ENCODE data around the gene NUSAP1.

DNA sequence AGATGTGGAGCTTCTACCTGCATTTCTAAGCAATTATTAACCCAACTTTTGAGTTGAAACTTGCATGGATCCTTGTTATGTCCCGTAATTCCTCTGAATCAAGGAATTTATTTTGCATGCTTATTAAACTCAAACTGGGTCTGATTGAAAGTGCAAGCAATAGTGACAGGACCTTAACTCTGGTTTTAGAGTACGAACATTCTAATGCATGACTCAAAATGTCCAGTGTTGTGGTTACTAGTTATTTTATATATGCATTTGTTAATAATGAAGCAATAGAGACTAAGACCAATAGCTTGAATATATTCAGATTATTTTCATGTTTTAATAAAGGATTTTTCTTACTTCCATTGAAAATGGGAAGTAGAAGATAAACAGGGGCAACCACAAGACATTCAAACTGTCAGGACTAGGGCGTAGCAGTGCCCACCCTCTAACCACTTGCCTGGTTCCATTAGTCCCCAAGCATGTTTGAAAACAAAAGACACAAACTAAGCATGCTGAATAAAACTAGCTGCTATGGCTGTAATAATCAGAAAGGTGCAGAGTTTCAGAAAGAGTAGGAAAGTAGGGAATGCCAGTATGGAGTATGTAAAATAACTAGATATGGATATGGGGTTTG is 28.4 kb upstream of the NUSAP1 start:
- TF ChIP-seq, protein P1, sequence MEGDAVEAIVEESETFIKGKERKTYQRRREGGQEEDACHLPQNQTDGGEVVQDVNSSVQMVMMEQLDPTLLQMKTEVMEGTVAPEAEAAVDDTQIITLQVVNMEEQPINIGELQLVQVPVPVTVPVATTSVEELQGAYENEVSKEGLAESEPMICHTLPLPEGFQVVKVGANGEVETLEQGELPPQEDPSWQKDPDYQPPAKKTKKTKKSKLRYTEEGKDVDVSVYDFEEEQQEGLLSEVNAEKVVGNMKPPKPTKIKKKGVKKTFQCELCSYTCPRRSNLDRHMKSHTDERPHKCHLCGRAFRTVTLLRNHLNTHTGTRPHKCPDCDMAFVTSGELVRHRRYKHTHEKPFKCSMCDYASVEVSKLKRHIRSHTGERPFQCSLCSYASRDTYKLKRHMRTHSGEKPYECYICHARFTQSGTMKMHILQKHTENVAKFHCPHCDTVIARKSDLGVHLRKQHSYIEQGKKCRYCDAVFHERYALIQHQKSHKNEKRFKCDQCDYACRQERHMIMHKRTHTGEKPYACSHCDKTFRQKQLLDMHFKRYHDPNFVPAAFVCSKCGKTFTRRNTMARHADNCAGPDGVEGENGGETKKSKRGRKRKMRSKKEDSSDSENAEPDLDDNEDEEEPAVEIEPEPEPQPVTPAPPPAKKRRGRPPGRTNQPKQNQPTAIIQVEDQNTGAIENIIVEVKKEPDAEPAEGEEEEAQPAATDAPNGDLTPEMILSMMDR (IDR thresholded peaks at IDR 0.05; ENCODE audit: low read depth, low read length, missing input control): no peak
- TF ChIP-seq RAD21 (IDR thresholded peaks at IDR 0.05) (no peak), JUND (IDR thresholded peaks at IDR 0.05) (no peak), HNF4G (IDR thresholded peaks at IDR 0.05) (no peak)
- TF ChIP-seq, protein P2, sequence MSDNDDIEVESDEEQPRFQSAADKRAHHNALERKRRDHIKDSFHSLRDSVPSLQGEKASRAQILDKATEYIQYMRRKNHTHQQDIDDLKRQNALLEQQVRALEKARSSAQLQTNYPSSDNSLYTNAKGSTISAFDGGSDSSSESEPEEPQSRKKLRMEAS (IDR thresholded peaks at IDR 0.05): no peak

Data from liver (tissue), 3 donors.